Type B pancreatic cell (in vitro differentiated cells): ENCODE results near the gene IFI6. TPM values are rescaled to one million over a fixed set of nuclear protein-coding genes. Genes with fewer than 3 reads are reported as not detected.

Experiments
- DNase-seq: peaks from one replicate; pipeline ENCODE4 v3.0.0; 2021; ENCODE audit warnings: mixed read lengths; ENCODE audit not compliant: unreplicated experiment; ENCODE audit errors: extremely low spot score
- H3K27ac Mint-ChIP-seq: 2 replicates; pipeline ENCODE4 v1.8.0; 2021; ENCODE audit warnings: mild to moderate bottlenecking, mixed read lengths
- H3K27me3 Mint-ChIP-seq: 2 replicates; pipeline ENCODE4 v1.8.0; 2021; ENCODE audit warnings: mixed read lengths
- H3K36me3 Mint-ChIP-seq: 2 replicates; pipeline ENCODE4 v1.8.0; 2021; ENCODE audit warnings: mixed read lengths
- H3K4me1 Mint-ChIP-seq: one replicate; pipeline ENCODE4 v1.8.0; 2021; ENCODE audit warnings: mixed read lengths; ENCODE audit not compliant: unreplicated experiment
- H3K4me3 Mint-ChIP-seq: 2 replicates; pipeline ENCODE4 v1.8.0; 2021; ENCODE audit warnings: mild to moderate bottlenecking, mixed read lengths
- H3K9me3 Mint-ChIP-seq: 2 replicates; pipeline ENCODE4 v1.8.0; 2021; ENCODE audit warnings: mixed read lengths
- CTCF ChIP-seq: fragments of 200-600 bp; sonication (generic); conservative IDR thresholded peaks from 2 replicates; pipeline ENCODE4 v1.5.0; 2021; ENCODE audit warnings: antibody characterized with exemption, mild to moderate bottlenecking
- total RNA-seq: library from RNA; stranded (reverse); gene quantifications from 2 replicates; pipeline ENCODE4 v1.2.1, GENCODE V29; 2021; ENCODE audit warnings: low replicate concordance

The IFI6 gene
- total RNA-seq, 1 donor from 2014 or later = 62.2 TPM

- Mint-ChIP-seq H3K27ac (no peak overlapping the region), H3K9me3 (no peaks in the 10 kb centered on the region), H3K36me3 (no peaks in the 10 kb centered on the region), H3K4me3 (peak overlapping the region; percentile 47), H3K27me3 (peaks cover 35% of the 10 kb centered on the region), H3K4me1 (peaks cover 14% of the 10 kb centered on the region)
- no peak for DNase-seq
- TF ChIP-seq CTCF = no peak
Observed at GRCh38 chr1:27635396-27636142, 36.4 kb downstream of the IFI6 start.

GRCh38 chr1:27634985-27635367 lies 37.0 kb downstream of the IFI6 start, which contains the start of gene FGR:
TSS of gene FGR (minus strand) at chr1:27635185. CDS start at chr1:27623916, 11,269 bp downstream.
- Mint-ChIP-seq H3K36me3 (no peaks in the 10 kb centered on the region), H3K27me3 (peaks cover 35% of the 10 kb centered on the region), H3K4me1 (peaks cover 14% of the 10 kb centered on the region), H3K27ac (no peak within 1 kb of the TSS), H3K9me3 (no peaks in the 10 kb centered on the region), H3K4me3 (peak within 1 kb of the TSS; percentile 47)
- no peak for TF ChIP-seq CTCF
- DNase-seq = no peak

- DNase-seq = no peak
- no peaks in the 10 kb centered on the region for H3K9me3 Mint-ChIP-seq
- peaks cover 14% of the 10 kb centered on the region for H3K4me1 Mint-ChIP-seq
- no peak overlapping the region for H3K4me3 Mint-ChIP-seq
- H3K27me3 Mint-ChIP-seq = peaks cover 39% of the 10 kb centered on the region
- H3K36me3 Mint-ChIP-seq = no peaks in the 10 kb centered on the region
- TF ChIP-seq CTCF = peak; percentile 29
- no peak overlapping the region for H3K27ac Mint-ChIP-seq
Observed at GRCh38 chr1:27634177-27634984, 37.6 kb downstream of the IFI6 start.

- H3K36me3 Mint-ChIP-seq = no peaks in the 10 kb centered on the region
- peaks cover 20% of the 10 kb centered on the region for H3K4me1 Mint-ChIP-seq
- H3K27me3 Mint-ChIP-seq = peaks cover 44% of the 10 kb centered on the region
- no peaks in the 10 kb centered on the region for H3K9me3 Mint-ChIP-seq
- no peak for DNase-seq
- no peak overlapping the region for H3K27ac Mint-ChIP-seq
- peak overlapping the region; percentile 52 for H3K4me3 Mint-ChIP-seq
- TF ChIP-seq CTCF = no peak
Observed at GRCh38 chr1:27633640-27634176, 38.3 kb downstream of the IFI6 start.

- H3K4me1 Mint-ChIP-seq = peaks cover 23% of the 10 kb centered on the region
- peak overlapping the region; percentile 52 for H3K4me3 Mint-ChIP-seq
- no peak overlapping the region for H3K27ac Mint-ChIP-seq
- H3K9me3 Mint-ChIP-seq = no peaks in the 10 kb centered on the region
- no peak for DNase-seq
- H3K36me3 Mint-ChIP-seq = no peaks in the 10 kb centered on the region
- H3K27me3 Mint-ChIP-seq = peaks cover 48% of the 10 kb centered on the region
- TF ChIP-seq CTCF = no peak
Observed at GRCh38 chr1:27633298-27633610, 38.7 kb downstream of the IFI6 start.
